Activated CD4-positive, alpha-beta T cell treated with anti-CD3 and anti-CD28 coated beads for 4 hours (primary cell): ENCODE results near the gene SURF4.
A peak's percentile ranks its signal among the peaks of the same experiment; 100 is the strongest.

ENCODE experiments used
- DNase-seq, 2 donors: peaks; one replicate each; pipeline ENCODE4 v3.0.0-alpha.2; 2020

The SURF4 gene

DNA sequence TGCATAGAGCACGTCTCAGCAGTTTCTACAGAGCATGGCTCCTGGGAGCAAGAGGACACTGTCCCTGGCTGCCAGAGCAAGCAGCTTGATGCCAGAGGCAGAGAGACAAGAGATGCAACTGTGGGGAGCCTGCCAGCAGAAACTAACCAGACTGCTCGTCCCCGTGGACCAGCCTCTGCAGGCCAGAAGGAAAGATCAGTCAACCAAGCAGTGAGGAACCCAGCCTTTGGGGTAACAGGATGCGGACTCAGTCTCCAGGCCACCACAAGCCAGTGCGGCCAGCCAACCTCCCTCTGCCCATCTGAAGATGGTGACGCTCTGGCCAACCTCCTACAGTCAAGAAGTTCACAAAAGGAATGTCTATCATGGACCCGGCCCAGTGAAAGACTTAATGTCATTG, 3.7 kb downstream of the SURF4 start:
- DNase-seq, result no peak

DNA sequence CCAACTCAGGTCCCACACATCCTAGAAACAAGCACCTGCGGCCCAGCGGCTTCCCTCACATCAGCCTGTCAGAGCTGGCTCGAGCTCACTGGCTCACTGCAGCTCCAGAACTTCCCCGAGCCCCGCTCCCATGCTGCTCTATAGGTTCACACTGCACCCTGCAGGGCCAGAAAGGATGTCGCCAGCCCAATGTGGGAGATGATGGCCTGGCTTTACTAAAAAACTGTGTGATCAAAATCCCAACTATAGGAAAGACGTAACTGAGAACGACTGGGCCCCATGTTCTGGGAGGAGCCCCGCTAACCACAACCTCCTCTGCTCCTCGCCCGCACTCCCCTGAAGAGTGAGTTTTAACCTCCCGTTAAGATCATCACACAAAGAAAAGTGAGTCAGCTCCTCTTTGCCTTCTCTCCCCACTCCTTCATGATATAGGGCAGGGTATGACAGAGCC, 4.6 kb downstream of the SURF4 start:
- peak; percentile 70 to 73 for DNase-seq

DNA sequence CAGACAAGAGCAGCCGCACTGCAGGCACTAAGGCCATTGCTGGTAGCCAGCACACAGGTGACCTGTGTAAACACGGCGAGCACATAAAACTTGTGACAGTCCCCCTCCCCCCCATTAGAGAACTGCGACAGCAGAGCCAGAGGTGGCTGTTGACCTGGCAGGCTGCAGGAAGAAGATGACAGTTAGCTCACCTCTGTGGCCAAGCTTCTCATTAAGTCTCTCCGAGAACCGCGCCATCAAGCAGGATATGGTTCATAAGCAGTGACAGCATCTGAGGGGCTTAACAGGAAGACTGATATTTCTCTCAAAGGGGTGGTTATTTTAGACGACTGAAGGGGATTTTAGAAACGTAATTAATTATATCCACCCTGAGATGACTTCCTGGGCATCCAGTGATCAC, 5.2 kb downstream of the SURF4 start:
- peak; percentile 31 to 39 for DNase-seq

DNA sequence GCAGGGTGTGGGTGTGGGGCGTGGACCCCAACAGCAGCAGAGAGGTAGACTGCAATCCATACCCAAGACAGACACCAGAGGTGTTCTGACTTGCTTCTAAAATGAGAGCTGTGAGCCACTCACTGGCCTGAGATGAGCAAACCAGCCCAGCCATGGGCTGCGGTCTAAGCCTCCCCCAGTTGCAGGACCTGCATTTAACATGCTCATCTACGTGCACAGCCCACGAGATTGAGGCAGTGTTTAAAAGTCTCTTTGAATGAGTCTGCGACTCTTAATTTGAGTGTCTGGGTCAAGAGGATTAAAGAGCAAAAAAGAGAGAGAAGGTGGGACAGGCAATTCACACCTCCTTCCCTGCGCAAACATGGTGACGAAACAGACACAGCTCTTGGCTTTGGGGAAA, 5.9 kb downstream of the SURF4 start:
- DNase-seq, result no peak

DNA sequence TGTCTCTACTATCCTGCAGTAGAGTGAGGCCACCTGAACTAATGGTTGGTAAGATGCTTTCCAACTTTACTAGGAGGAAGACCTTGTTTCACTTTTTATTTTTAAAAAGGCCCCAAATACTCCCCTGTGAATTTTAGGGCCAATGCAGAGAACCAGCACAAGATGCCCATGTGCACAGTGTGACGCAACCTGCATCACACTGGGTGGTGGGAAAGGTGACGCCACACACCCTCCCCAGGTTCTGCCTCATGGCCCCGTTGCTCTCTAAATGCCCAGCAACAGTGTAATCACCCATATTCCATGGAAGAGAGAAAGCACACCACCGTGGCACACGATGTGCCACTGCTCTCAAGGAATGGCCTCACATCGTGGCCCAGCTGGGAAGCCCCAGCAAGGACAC, 6.4 kb downstream of the SURF4 start:
- no peak for DNase-seq

DNA sequence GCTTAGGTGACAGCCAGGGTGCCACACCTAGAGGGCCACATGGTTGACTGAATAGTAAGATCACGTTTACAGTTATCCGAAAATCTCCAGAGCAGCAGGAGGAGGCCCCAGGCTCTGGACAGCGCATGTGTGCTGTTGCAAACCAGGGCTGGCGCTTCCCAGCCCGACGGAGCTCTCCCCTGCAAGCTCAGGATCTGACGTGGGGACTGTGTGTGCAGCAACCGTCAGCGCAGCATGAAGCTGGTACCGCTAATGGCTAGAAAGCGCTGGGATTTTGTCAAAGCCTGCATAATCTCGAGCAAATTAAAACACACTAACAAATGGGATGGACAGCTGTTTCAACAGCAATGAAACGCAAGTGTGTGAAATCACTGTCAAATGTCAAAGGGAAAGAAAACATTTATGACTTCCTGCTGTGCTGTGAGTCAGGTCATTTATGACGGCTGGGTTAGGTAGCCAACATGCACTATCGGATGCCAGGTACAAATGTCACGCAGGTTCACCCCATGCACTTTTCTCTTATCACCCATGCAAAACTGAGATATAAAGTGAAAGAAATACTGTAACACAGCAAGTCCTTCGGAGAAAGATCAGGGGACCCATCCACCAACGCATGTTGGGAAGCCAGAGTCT, 7.5 kb downstream of the SURF4 start:
- no peak for DNase-seq

DNA sequence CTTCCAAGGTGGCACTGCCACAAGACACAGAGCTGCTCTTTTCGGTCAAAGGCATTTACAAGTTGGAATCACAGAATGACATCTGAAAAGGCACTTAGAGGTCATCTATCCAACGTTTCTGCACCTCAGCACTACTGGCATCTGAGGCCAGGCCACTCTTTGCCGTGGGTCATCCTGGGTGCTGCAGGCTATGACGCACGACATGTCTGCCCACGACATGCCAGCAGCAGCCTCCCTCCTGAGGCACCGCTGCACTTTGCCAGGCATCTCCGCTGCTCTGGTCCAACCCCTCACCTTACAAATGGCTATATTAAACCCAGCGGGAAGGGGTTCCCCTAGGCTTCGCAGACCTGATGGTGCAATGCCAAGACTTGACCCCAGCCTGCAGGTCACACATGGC, 8.1 kb downstream of the SURF4 start:
- DNase-seq, result no peak

DNA sequence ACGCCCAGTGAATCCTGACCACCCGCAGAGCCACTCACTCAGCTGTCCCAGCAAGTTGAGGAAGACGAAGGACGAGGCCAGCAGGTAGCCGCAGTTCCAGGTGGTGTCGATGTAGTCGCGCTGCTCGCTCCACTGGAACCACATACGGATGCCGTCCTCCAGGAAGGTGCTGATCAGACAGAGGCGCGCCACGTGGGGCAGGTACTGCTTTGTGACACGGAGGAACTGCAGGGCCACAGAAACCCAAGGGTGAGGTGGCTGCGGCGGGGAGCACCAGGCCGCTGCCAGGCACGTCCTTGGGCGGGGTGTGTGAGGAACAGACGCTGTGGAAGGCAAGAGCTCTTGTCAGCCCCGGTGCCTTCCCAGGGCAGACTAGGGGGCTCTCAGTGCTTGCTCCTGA, 8.6 kb downstream of the SURF4 start:
- no peak for DNase-seq

DNA sequence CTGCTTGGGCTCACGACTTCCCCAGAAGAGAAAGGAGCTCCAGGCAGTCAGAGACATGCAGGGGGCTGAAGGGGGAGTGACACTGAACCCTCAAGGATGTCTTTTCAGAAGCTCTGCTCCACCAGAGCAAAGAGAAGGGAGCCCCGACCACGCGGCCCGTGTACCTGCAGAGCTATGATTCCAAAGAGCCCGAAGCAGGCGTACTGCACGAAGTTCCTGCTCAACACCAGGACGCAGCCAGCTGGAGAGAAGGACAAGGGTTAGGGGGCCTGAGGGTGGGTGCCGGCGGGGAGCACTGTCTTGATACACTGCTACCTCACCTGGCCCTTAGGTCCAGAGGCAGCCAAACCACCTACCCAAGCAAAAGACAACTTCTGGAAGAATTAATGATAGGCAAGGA, 9.4 kb downstream of the SURF4 start:
- no peak for DNase-seq

DNA sequence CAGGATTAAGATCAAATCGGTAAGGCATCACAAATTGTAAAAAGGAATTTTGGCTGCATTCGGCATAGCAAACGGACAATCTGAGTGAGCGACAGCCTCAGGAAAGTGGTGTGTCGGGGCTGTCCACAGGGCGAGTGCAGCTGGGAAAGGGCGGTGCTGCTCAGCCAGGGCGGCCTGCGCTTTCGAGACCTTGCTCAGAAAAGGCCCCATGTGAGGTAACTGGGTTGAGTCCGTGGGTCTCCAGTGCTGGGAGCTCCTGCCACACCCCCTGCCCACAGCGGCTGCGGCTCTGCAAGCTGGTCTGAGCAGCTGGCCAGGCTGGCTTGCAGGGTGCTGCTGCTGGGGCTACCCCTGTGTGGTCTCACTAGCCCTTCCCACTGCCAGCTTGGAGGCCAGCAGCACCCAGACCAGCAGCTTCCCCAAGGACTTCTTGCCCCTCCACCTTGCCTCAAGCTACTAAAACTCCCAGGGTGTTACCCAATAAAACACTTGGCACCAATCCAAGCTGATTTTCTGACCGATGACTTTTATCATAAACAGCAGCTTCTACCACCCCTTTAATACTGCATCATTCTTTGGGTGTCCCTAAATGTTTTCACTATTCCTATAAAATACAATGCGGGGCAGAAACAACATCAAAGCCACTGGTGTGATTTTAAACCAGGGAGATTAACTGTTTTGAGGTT, 13.4 kb downstream of the SURF4 start:
- DNase-seq, result no peak

DNA sequence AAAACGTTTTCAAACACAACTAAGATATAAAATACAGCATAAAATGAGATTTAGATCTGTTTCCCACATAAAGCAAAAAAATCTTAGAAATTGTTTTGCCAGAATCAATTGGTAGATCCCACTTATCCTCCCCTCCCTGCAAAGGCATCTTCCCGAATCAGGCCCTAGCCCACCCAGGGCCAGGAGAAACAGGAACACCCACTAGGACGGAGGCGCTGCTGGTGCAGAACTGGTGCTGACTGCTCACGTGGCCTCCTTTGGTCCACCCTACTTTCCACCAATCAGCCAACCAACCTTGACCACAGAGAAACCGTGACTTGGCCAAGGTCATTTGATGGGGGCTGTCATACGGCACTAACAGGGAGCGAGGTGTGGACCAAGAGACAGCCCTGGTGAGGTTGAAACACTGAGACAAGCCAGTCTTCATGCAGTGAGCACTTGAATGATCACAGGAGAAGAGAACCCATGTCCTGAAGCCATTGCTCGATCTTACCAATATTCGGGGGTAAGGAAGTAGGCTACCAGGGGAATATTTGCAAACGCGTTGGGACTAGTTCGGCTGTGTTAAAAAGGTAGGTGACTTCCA, 14.3 kb downstream of the SURF4 start:
- DNase-seq, result no peak

DNA sequence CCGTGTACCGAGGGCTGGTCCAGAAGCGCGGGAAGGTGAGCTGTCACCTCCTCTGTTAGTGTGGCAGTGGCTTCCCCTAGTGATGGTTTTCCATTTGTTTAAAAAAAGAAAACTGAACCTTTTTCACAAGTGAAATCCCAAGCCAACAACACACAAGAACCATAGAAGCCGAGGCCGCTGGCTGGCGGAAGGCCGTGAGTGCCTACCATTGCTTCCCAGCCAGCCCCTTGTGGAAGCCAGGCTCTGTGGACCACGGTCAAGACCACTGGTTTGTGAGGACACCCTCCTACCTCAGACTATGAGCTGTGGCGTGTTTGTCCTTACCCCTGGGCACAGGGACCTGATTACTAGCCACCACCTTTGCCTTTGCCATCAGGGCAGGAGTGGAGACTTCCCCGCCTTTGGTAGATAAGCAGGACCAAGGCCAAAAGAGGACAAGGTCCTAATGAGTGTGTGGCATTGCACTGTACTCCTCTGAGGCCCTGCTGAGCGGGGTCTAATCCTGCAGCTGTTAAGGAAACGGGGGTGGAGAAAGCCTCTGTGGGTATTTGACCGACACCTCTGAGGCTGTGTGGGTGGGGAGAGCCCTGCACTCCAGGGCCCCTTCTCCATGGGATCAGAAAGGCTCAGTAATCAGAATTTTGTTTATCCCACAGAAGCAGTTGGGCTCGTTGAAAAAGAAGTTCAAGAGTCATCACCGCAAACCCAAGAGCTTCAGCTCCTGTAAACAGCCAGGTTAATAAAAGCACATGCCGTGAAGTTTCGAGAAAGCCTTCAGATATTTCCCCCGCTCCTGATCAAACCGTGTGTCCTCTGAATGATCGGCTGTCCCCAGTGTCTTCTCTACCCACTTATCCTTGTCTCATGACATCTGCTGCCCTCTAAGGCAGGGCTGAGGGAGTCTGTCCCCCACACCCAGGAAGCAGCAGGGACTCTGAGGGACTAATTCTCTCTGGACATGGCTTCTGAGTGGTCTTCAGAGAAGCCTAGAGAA, 15.2 kb downstream of the SURF4 start:
- no peak for DNase-seq

DNA sequence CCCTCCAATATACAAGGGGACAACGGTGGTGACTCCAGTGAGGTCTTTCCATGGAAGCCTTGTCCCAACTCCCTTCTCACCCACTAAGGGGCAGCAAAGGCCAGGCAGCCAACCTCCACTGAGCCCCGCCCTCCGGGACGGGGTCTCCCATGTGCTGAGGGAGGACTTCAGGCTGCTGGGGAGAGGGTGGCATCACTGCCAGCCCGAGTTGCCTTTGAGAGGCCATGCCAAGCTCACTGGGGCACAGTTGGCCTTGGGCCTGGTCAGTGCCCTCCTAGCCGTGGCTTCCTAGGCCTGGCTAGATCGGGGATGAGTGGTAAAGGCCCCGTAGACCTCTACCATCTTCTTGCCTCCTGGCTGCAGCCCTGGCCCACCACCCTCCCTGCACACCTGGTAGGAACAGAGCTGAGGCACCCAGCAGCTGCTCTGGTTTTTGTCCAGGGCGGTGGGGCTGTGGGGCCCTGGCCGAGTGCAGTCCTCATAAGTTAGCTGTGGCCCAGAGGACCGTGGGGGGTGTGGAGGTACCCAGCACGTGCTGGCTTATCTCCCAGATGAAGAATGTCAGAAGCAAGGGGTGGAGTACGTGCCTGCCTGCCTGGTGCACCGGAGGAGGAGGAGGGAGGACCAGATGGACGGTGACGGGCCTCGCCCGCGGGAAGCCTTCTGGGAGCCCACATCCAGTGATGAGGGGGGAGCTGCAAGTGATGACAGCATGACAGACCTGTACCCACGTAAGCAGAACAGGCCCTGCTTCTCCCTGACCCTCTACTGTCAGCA, 16.3 kb downstream of the SURF4 start:
- no peak for DNase-seq

DNA sequence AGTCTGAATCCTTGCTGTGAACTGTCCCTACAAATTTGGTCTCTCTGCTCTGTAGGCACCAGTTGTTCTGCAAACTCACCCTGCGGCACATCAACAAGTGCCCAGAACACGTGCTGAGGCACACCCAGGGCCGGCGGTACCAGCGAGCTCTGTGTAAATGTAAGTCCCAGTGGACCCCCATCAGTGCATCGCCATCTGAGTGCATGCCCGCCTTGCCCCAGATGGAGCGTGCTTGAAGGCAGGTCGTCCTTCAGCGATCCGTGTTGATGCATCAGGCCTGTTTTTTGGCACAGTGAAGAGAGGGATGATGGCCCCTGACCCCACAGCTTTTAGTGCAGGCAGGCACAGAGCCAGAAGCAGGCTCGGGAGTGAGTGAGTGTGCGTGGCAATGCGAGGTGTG, 18.2 kb downstream of the SURF4 start:
- DNase-seq, result no peak

DNA sequence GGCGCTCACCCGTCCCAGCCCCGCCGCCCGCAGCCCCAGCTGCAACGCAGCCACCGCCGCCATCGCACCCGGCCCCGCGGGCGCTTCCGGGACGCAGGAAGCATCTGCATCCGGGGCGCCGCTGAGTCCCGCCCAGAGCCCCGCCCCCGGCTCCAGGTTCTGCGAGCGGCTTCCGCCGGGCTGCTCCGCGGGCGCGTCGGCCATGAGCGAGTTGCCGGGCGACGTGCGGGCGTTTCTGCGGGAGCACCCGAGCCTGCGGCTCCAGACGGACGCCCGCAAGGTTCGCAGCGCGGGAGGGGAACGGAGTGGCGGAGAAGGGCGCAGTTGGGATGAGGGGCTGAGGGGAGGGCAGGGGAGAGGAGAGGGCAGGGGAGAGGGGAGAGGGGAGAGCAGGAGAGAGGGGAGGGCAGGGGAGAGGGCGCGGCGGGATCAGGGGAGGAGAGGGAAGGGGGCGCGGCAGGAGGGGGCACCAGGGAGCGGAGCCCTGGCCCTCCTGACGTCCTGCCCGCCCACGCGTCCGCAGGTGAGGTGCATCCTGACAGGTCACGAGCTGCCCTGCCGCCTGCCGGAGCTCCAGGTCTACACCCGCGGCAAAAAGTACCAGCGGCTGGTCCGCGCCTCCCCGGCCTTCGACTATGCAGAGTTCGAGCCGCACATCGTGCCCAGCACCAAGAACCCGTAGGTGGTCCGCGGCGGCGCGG, 19.3 kb downstream of the SURF4 start, which contains the start of the genes SURF1 and SURF2:
TSS of gene SURF1 (minus strand) at position 97 of the 701 bp plus-strand sequence. CDS start at position 63, 34 bp downstream.
TSS of gene SURF2 (plus strand) at position 160 of the 701 bp plus-strand sequence. CDS start at position 203, 43 bp downstream.
- peak; percentile 88 to 89 for DNase-seq

DNA sequence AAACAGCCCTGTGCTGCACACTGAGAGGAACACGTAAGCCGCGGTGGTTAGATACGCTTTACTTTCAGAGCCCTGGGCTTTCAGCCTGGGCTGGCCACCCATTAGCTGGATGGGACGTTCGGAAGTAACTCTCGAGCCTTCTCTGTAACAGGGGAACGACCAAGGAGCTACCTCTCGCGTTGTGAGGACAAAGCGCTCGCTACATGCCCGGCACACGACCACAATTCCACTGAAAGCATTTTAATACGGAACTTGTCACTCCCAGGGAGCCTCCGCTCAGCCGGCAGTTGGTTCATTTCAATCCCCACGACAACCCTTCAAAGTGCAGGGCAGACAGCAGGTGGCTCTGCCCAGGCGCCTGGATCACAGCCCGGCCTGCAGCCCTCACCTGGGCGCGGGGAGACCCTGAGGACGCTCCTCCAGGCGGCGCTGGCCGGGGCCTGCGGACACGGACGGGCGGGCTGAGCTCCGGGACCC, 19.9 kb downstream of the SURF4 start:
- no peak for DNase-seq

DNA sequence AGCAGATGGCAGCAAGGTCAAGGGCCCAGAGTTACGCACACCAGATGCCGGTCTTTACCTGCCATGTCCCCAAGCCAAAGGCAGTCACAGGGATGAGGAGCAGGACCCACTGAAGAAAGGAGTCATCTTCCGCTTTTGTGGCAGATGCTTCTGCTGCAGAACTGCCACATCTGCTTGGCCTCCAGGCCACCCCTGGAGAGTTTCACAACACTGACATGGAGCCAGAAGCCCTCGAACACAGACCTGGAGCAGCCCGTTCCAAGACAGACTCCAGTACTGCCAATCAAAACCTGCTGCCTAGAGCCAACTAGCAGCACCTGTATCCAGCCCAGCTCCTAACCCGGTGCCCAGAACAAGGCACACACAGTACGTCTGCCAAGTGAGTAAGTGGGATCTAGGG, 21.1 kb downstream of the SURF4 start:
- no peak for DNase-seq

DNA sequence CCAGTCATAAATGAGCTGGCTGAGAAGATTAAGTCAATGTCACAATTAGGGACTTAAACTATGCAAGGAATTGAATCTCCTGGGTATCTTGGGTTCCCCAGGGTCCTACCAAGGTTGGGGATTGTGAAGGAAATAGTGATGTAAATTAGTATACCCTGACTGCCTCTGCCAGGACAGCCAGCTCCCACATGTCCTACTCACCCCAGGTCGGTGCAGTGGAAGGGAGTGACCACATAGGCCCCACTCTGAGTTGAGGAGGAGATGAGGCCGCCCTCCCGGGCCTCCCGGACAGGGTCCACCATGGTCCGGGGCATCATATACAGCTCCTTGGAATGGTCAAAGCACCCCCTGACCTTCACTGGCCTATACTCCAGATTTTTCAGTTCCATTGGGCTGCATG, 22.3 kb downstream of the SURF4 start:
- DNase-seq, result no peak

DNA sequence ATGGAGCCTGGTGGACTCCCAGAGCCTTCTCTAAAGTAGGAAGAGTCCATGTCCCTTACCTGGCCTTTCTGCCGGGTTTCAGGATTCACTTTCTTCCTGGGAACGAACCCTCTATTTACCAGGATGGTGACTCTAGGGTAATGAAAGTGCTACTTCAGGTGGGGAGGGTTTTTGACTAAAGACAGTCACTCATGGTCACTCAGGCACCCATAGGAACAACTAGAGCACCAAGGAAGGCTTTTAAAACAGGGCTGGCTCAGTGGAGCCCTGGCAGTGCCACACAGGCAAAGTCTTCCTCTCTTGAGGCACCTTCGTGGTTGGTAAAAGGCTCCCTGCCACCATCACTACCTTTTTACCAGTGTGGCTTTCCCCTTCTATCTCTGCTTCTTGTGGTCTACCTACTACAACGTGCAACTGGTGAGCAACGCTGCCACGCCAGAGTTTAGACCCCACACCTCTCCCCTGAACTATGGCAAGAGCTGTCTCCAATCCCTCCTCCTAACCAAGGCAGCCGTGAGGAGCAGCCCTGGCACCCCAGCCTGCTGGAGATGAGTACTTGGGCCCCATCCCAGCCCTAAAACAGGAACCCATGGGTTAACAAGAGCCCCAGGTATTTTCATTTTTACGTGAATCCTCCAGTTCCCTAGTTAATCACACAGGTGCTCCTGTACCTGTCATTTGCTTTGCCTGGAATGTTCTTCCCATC, 23.1 kb downstream of the SURF4 start:
- no peak for DNase-seq

DNA sequence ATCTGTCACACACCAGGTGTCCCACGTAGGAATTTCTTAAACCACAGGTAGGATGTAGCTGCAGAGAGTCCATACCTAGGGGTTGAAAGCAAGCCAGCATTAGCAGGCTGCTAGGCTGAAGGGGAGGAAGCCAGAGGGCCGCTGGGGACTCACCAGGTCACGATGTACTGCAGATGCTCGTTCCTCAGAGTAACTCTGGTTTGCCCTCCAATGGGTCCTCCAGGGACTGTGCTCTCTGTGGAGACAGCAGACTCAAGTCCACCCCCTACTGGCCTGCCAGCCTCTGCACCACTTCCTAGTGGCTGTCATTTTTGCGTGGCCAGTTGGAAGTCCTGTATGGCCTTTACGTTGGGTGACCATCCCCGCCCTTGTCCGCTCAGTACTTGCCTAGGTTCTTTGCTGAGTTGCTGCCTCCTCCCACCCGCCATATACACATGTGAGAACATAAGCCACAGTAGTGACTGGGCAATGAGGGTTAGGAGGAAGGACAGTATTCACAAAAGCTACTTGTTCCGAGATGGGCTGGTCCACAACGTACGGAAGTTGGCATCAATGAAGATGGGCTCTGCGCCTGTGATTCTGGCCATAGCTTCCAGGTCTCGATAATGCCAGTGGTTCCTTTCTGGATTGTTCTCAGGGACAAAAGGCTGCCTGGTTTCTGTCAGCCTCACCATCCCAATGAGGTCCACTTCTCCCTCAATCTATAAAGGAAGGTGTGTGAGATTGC, 23.8 kb downstream of the SURF4 start:
- DNase-seq, result peak in 1 of 2 donors; percentile 31
